ENCODE measurements around the gene KDM6B.

Gene KDM6B

GRCh38 chr17:7822126-7822525, 11.9 kb upstream of the KDM6B start:
- WGBS, 2 experiments (ENCODE audit: insufficient coverage in 2 of 2) = 78 to 85% methylated on average over 12 to 13 of the region's 14 CpGs
- Histone ChIP-seq H3K4me3 (ENCODE audit: extremely low read depth, insufficient read depth, low read length, poor library complexity, severe bottlenecking) (no peak overlapping the region), H3K4me1 (ENCODE audit: control insufficient read depth, insufficient read depth, low read length, poor library complexity, severe bottlenecking) (peaks cover under 1% of the 10 kb centered on the region), H3K36me3 (ENCODE audit: control insufficient read depth, insufficient read depth, low read length) (no peaks in the 10 kb centered on the region), H3K27ac (ENCODE audit: low read depth, low read length, severe bottlenecking) (no peak overlapping the region), H3K9me3 (ENCODE audit: control insufficient read depth, low read length) (no peaks in the 10 kb centered on the region)

DNA sequence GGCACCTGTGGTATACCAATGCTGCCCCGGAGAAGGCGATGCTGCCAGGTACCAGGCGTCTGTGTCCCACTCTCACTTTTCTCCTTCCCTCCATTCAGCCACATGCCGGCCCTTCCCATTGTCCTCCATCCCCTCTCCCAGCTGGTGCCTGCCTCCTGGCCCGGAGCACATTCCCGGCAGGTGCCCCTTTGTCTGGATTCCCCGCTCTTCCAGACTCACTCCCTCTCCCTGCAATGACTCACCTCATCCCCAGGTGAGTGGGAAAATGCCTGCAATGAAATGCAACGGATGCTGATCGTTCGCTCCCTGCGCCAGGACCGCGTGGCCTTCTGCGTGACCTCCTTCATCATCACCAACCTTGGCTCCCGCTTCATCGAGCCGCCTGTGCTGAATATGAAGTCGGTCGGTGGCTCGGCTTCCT, 10.4 kb upstream of the KDM6B start:
- Histone ChIP-seq H3K4me3 (ENCODE audit: extremely low read depth, insufficient read depth, low read length, poor library complexity, severe bottlenecking) (no peak overlapping the region), H3K9me3 (ENCODE audit: control insufficient read depth, low read length) (no peaks in the 10 kb centered on the region), H3K27ac (ENCODE audit: low read depth, low read length, severe bottlenecking) (no peak overlapping the region), H3K4me1 (ENCODE audit: control insufficient read depth, insufficient read depth, low read length, poor library complexity, severe bottlenecking) (no peaks in the 10 kb centered on the region), H3K36me3 (ENCODE audit: control insufficient read depth, insufficient read depth, low read length) (no peaks in the 10 kb centered on the region)
- WGBS, 2 experiments (ENCODE audit: insufficient coverage in 2 of 2) = 72 to 77% methylated on average over 17 to 20 of the region's 20 CpGs

- no peaks in the 10 kb centered on the region for H3K9me3 ChIP-seq (ENCODE audit: control insufficient read depth, low read length)
- H3K27ac ChIP-seq (ENCODE audit: low read depth, low read length, severe bottlenecking) = no peak overlapping the region
- no peaks in the 10 kb centered on the region for H3K4me1 ChIP-seq (ENCODE audit: control insufficient read depth, insufficient read depth, low read length, poor library complexity, severe bottlenecking)
- WGBS, 2 experiments (ENCODE audit: insufficient coverage in 2 of 2) = 89 to 92% methylated on average over 8 to 9 of the region's 9 CpGs
- no peak overlapping the region for H3K4me3 ChIP-seq (ENCODE audit: extremely low read depth, insufficient read depth, low read length, poor library complexity, severe bottlenecking)
- no peaks in the 10 kb centered on the region for H3K36me3 ChIP-seq (ENCODE audit: control insufficient read depth, insufficient read depth, low read length)
Observed at GRCh38 chr17:7824021-7824924, 9.7 kb upstream of the KDM6B start.

- WGBS, 2 experiments (ENCODE audit: insufficient coverage in 2 of 2) = 67 to 76% methylated on average over 9 to 11 of the region's 12 CpGs
- no peaks in the 10 kb centered on the region for H3K4me1 ChIP-seq (ENCODE audit: control insufficient read depth, insufficient read depth, low read length, poor library complexity, severe bottlenecking)
- no peaks in the 10 kb centered on the region for H3K36me3 ChIP-seq (ENCODE audit: control insufficient read depth, insufficient read depth, low read length)
- H3K9me3 ChIP-seq (ENCODE audit: control insufficient read depth, low read length) = no peaks in the 10 kb centered on the region
- no peak overlapping the region for H3K27ac ChIP-seq (ENCODE audit: low read depth, low read length, severe bottlenecking)
- H3K4me3 ChIP-seq (ENCODE audit: extremely low read depth, insufficient read depth, low read length, poor library complexity, severe bottlenecking) = no peak overlapping the region
Observed at GRCh38 chr17:7825206-7825990, 8.6 kb upstream of the KDM6B start.

DNA sequence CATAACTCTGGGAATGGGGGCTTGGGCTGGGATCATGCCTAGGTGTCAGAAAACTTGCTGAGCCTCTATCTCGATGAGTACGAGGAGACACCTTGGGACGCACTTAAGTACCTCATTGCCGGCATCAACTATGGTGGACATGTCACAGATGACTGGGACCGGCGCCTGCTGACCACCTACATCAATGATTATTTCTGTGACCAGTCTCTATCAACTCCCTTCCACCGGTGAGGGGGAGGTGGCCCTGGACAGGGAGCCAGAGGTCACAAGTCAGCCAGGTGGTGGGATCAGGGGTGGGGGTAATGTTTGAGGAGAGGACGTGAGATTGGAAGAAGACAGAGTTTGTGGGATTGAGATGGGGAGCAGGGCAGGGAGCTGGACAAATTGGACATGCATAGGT, 3.4 kb upstream of the KDM6B start:
- H3K36me3 ChIP-seq (ENCODE audit: control insufficient read depth, insufficient read depth, low read length) = no peaks in the 10 kb centered on the region
- WGBS, 2 experiments (ENCODE audit: insufficient coverage in 2 of 2) = 88 to 96% methylated on average over 7 of the region's 8 CpGs
- H3K4me1 ChIP-seq (ENCODE audit: control insufficient read depth, insufficient read depth, low read length, poor library complexity, severe bottlenecking) = peaks cover 9% of the 10 kb centered on the region
- no peaks in the 10 kb centered on the region for H3K9me3 ChIP-seq (ENCODE audit: control insufficient read depth, low read length)
- H3K4me3 ChIP-seq (ENCODE audit: extremely low read depth, insufficient read depth, low read length, poor library complexity, severe bottlenecking) = no peak overlapping the region
- H3K27ac ChIP-seq (ENCODE audit: low read depth, low read length, severe bottlenecking) = no peak overlapping the region

DNA sequence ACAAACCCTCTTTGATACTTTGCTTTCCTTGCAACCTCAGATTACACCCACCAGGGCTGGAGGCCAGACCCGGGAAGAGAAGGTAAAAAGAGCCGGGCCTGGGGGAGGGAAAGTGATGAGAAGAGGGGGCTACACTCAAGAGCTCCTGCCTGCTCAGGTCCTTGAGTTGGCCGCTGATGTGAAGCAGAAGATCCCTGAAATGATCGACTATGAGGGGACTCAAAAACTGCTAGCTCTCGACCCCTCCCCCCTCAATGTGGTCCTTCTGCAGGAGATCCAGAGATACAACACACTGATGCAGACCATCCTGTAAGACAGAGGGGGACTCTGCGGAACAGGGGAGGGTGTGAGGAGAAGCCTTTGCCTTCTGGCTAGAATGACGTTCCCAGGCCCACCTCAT, 2.8 kb upstream of the KDM6B start:
- H3K4me3 ChIP-seq (ENCODE audit: extremely low read depth, insufficient read depth, low read length, poor library complexity, severe bottlenecking) = no peak overlapping the region
- peaks cover 9% of the 10 kb centered on the region for H3K4me1 ChIP-seq (ENCODE audit: control insufficient read depth, insufficient read depth, low read length, poor library complexity, severe bottlenecking)
- 84% methylated on average over 4 to 5 of the region's 7 CpGs for WGBS, 2 experiments (ENCODE audit: insufficient coverage in 2 of 2)
- H3K27ac ChIP-seq (ENCODE audit: low read depth, low read length, severe bottlenecking) = no peak overlapping the region
- H3K36me3 ChIP-seq (ENCODE audit: control insufficient read depth, insufficient read depth, low read length) = no peaks in the 10 kb centered on the region
- H3K9me3 ChIP-seq (ENCODE audit: control insufficient read depth, low read length) = no peaks in the 10 kb centered on the region

- H3K4me3 ChIP-seq (ENCODE audit: extremely low read depth, insufficient read depth, low read length, poor library complexity, severe bottlenecking) = no peak overlapping the region
- 84% methylated on average over 6 to 7 of the region's 10 CpGs for WGBS, 2 experiments (ENCODE audit: insufficient coverage in 2 of 2)
- peaks cover 10% of the 10 kb centered on the region for H3K4me1 ChIP-seq (ENCODE audit: control insufficient read depth, insufficient read depth, low read length, poor library complexity, severe bottlenecking)
- H3K36me3 ChIP-seq (ENCODE audit: control insufficient read depth, insufficient read depth, low read length) = no peaks in the 10 kb centered on the region
- H3K27ac ChIP-seq (ENCODE audit: low read depth, low read length, severe bottlenecking) = no peak overlapping the region
- H3K9me3 ChIP-seq (ENCODE audit: control insufficient read depth, low read length) = no peaks in the 10 kb centered on the region
Observed at GRCh38 chr17:7832431-7832830, 1.6 kb upstream of the KDM6B start.

DNA sequence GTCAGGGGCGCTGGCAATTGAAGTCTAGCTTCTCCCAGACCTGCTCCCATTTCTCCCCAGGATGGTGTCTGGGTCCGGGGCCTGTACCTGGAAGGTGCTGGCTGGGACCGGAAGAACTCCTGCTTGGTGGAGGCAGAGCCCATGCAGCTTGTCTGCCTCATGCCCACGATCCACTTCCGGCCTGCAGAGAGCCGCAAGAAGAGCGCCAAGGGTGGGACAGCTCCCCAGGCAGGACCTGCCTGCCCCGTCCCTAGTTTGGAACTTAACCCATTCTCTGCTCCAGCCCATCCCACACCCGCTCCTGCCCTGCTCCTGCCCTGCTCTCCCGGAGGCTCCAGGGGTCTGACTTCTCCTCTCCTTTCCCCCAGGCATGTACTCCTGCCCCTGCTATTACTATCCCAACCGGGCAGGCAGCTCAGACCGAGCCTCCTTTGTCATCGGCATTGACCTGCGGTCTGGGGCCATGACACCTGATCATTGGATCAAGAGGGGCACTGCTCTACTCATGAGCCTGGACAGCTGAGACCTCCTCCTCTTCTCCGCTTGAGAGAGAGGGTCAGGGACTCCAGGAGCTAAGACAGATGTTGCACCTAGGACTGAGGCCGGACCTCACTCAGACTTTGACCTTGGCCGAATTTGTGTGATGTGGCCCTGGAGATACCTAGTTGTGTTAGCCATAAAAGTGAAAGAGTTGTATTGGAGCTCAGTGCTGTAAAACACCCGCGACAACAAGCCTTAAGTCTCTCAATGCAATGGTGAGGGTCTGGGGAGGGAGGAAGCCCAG, 814 bp upstream of the KDM6B start:
- no peaks in the 10 kb centered on the region for H3K36me3 ChIP-seq (ENCODE audit: control insufficient read depth, insufficient read depth, low read length)
- H3K4me1 ChIP-seq (ENCODE audit: control insufficient read depth, insufficient read depth, low read length, poor library complexity, severe bottlenecking) = peaks cover 15% of the 10 kb centered on the region
- H3K9me3 ChIP-seq (ENCODE audit: control insufficient read depth, low read length) = no peaks in the 10 kb centered on the region
- 60 to 63% methylated on average over 18 to 19 of the region's 19 CpGs for WGBS, 2 experiments (ENCODE audit: insufficient coverage in 2 of 2)
- H3K27ac ChIP-seq (ENCODE audit: low read depth, low read length, severe bottlenecking) = no peak overlapping the region
- peak overlapping the region; percentile 64 for H3K4me3 ChIP-seq (ENCODE audit: extremely low read depth, insufficient read depth, low read length, poor library complexity, severe bottlenecking)

GRCh38 chr17:7834542-7834956, 532 bp downstream of the KDM6B start:
- Histone ChIP-seq H3K4me3 (ENCODE audit: extremely low read depth, insufficient read depth, low read length, poor library complexity, severe bottlenecking) (peak overlapping the region; percentile 64), H3K27ac (ENCODE audit: low read depth, low read length, severe bottlenecking) (peak overlapping the region; percentile 99), H3K9me3 (ENCODE audit: control insufficient read depth, low read length) (no peaks in the 10 kb centered on the region), H3K36me3 (ENCODE audit: control insufficient read depth, insufficient read depth, low read length) (no peaks in the 10 kb centered on the region), H3K4me1 (ENCODE audit: control insufficient read depth, insufficient read depth, low read length, poor library complexity, severe bottlenecking) (peaks cover 24% of the 10 kb centered on the region)
- 0% methylated on average over 15 to 18 of the region's 20 CpGs for WGBS, 2 experiments (ENCODE audit: insufficient coverage in 2 of 2)

DNA sequence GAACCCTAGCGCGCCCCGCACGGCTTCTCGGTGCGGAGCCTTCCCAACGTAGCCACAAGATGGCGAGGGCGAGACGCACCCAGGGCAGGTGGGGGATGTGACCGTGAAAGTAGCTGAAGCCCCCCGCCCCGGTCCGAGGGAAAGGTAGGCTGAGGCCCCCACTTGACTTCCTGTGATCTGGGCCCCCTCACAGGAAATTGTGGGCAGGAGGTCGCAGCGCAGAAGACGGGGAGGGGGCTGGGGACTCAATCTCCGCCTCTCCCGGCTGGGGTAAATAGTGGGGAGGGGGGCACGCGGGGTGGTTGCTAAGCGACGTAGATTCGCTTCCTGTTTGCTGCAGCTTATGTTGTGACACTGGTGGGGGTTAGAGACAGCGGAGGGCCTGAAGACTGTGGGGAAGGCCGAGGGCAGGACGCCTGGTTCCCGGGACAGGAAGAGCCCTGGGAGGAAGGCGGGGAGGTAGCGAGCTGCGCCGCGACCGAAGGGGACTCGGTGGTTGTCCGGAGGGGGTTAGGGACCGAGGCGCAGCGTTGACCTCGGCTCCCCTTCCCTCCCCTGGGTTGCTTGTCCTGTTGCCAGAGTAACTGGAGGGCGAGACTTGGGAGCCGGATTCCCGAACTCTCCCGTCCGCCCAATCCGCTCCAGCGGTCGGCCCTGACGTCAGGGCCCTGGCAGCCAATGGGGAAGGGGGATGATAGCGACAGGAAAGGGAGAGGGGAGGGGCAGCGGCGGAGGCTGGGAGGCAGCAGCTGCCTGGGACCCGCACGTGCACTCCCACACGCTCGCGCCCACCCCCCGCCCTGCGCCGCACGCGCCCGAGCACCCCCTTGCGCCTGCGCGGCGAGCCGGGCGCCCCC, 1.2 kb downstream of the KDM6B start:
- H3K9me3 ChIP-seq (ENCODE audit: control insufficient read depth, low read length) = no peaks in the 10 kb centered on the region
- H3K36me3 ChIP-seq (ENCODE audit: control insufficient read depth, insufficient read depth, low read length) = peaks cover 6% of the 10 kb centered on the region
- H3K4me1 ChIP-seq (ENCODE audit: control insufficient read depth, insufficient read depth, low read length, poor library complexity, severe bottlenecking) = peaks cover 28% of the 10 kb centered on the region
- 0% methylated on average over 42 to 46 of the region's 69 CpGs for WGBS, 2 experiments (ENCODE audit: insufficient coverage in 2 of 2)
- H3K27ac ChIP-seq (ENCODE audit: low read depth, low read length, severe bottlenecking) = peak overlapping the region; percentile 99
- peak overlapping the region; percentile 64 for H3K4me3 ChIP-seq (ENCODE audit: extremely low read depth, insufficient read depth, low read length, poor library complexity, severe bottlenecking)
